ENCODE results near the gene MAP3K13.

- TF ChIP-seq CTCF (IDR thresholded peaks at IDR 0.05; ENCODE audit: poor library complexity) (no peak), EZH2 (IDR thresholded peaks at IDR 0.05; ENCODE audit: borderline replicate concordance) (no peak)
Measured at GRCh38 chr3:185339945-185340344, 23.0 kb upstream of the MAP3K13 start.

Measured in hepatocyte (in vitro differentiated cells).